ENCODE data around the gene IL1R2. TPM values are rescaled to one million over a fixed set of nuclear protein-coding genes. Genes with fewer than 3 reads are reported as not detected.

The IL1R2 gene
- total and polyA plus RNA-seq, 2 of the 8 experiments (the other 6 are each of a cell fraction or from before 2014, with no cell fraction given): 0.06 TPM; not detected in 1

DNA sequence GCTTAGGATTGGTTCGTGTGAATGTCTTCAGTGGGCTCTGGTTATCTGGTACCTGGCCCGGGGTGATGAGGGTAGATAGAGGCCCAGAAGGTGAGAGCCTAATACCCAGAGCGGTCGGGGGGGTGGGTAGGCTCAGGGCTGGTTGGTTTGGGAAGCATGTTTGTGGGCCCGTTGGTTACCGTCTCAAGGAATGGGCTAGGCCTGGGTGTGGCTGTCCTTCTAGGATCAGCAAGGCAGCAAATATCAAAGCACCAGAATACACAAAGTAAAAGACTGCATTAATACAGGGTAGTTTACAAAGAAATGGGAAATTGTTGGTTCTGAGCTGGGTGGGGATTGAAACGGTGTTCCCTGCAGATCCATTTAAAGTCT lies 6.0 kb upstream of the IL1R2 start:
- H3K4me3 ChIP-seq (ENCODE audit: extremely low read depth in 1 of 4, insufficient read depth in 2 of 4, low read depth in 3 of 4, low read length in 4 of 4): no peak overlapping the region
- no peaks in the 10 kb centered on the region for H4K20me1 ChIP-seq (replicated peaks in 1 of 2; ENCODE audit: control insufficient read depth in 1 of 2, insufficient read depth in 2 of 2, low read length in 2 of 2)
- H3K9me3 ChIP-seq (ENCODE audit: insufficient read depth in 2 of 2, low read depth in 1 of 2, low read length in 1 of 2): no peaks in the 10 kb centered on the region
- no peak overlapping the region for H3K56ac ChIP-seq (replicated peaks; ENCODE audit: insufficient read length, low read depth, low read length)
- H3K23me2 ChIP-seq (ENCODE audit: low read depth, low read length): no peaks in the 10 kb centered on the region
- H4K8ac ChIP-seq (ENCODE audit: extremely low read depth, insufficient read depth, low read length): no peak overlapping the region
- no peak overlapping the region for H3K4me2 ChIP-seq (ENCODE audit: insufficient read depth in 1 of 2, low read depth in 2 of 2, low read length in 2 of 2)
- WGBS, 2 experiments (ENCODE audit: extremely low coverage in 1 of 2, insufficient coverage in 1 of 2, insufficient read length in 1 of 2, insufficient replicate concordance in 2 of 2, low coverage in 1 of 2, low lambda C conversion rate in 2 of 2, missing lambda C conversion rate in 1 of 2): 92% methylated on average over 7 of the region's 7 CpGs; no CpG with 5 or more reads in 1 of the 2 experiments
- peaks cover 0 to 7% (median 0%) of the 10 kb centered on the region in 4 experiments; a peak in 3 of 7 replicates for H3K4me1 ChIP-seq (replicated peaks in 1 of 4; ENCODE audit: control insufficient read depth in 3 of 4, insufficient read depth in 4 of 4, low read length in 3 of 4)
- H3K36me3 ChIP-seq (ENCODE audit: control insufficient read depth in 2 of 4, insufficient read depth in 4 of 4, low read length in 3 of 4): no peaks in the 10 kb centered on the region
- no peak overlapping the region for H2BK5ac ChIP-seq (ENCODE audit: low read depth, low read length)
- no peak for FAIRE-seq
- H3K23ac ChIP-seq (ENCODE audit: insufficient read length): no peak overlapping the region
- ChIA-PET CTCF (ENCODE audit: partially characterized antibody) (interaction anchor here (1.8 to 3.7 kb wide), 4 partner anchors 15 to 113 kb away, joined by 3 to 14 read pairs (median 6); no protein-coding TSS in a partner anchor), POLR2A (ENCODE audit: partially characterized antibody) (no interaction called here)
- no peak overlapping the region for H2BK20ac ChIP-seq (ENCODE audit: low read length)
- H3K18ac ChIP-seq (ENCODE audit: extremely low read depth, low read length): no peak overlapping the region
- no peak overlapping the region for H4K91ac ChIP-seq (replicated peaks; ENCODE audit: insufficient read length, low read length)
- no peak for DNase-seq (ENCODE audit: low read depth in 1 of 2, low spot score in 2 of 2)
- no peaks in the 10 kb centered on the region for H3K27me3 ChIP-seq (replicated peaks in 1 of 4; ENCODE audit: control insufficient read depth in 3 of 4, extremely low read depth in 1 of 4, insufficient read depth in 3 of 4, low read length in 3 of 4)
- no peaks in the 10 kb centered on the region for H3K79me1 ChIP-seq (ENCODE audit: low read depth, low read length)
- no peak overlapping the region for H2AK5ac ChIP-seq (ENCODE audit: low read depth, low read length)
- H3K14ac ChIP-seq (ENCODE audit: insufficient read length): no peak overlapping the region
- no peak overlapping the region for H3K4ac ChIP-seq (replicated peaks; ENCODE audit: insufficient read length, low read depth, low read length)
- no peaks in the 10 kb centered on the region for H3K79me2 ChIP-seq (ENCODE audit: control insufficient read depth in 1 of 2, insufficient read depth in 2 of 2, low read length in 2 of 2)
- no peak overlapping the region for H2BK15ac ChIP-seq (ENCODE audit: low read length)
- H2BK120ac ChIP-seq (replicated peaks; ENCODE audit: low read depth, low read length): no peak overlapping the region
- no peak overlapping the region for H2BK12ac ChIP-seq (ENCODE audit: low read depth, low read length)
- H4K5ac ChIP-seq (ENCODE audit: insufficient read length, low read depth, low read length): no peak overlapping the region
- H2AFZ ChIP-seq (ENCODE audit: low read length): no peak overlapping the region
- no peak overlapping the region for H3K27ac ChIP-seq (ENCODE audit: low read depth, low read length)
- H3K9ac ChIP-seq (replicated peaks in 1 of 4; ENCODE audit: extremely low read depth in 1 of 4, low read depth in 3 of 4, low read length in 3 of 4): no peak overlapping the region
